Peyer's patch (tissue), 4 donors: ENCODE results near the gene SEMA4A.

Source experiments
- POLR2A ChIP-seq, 2 donors: fragments of 450-650 bp; IDR thresholded peaks; one replicate each; pipeline ENCODE4 v1.5.1; 2017; ENCODE audit warnings: antibody characterized with exemption in 2 of 2, mild to moderate bottlenecking in 2 of 2, moderate library complexity in 2 of 2
- TF ChIP-seq, protein P1 (sequence below), 6 experiments: fragments of 450-650 bp in 4 of 6; fragments of 200-600 bp in 2 of 6; sonication (generic) in 1 of 6; IDR thresholded peaks; one replicate each; pipeline ENCODE4 v1.5.1; 2017 to 2019; ENCODE audit warnings: antibody characterized with exemption in 6 of 6, mild to moderate bottlenecking in 3 of 6, moderate library complexity in 1 of 6

DNA sequence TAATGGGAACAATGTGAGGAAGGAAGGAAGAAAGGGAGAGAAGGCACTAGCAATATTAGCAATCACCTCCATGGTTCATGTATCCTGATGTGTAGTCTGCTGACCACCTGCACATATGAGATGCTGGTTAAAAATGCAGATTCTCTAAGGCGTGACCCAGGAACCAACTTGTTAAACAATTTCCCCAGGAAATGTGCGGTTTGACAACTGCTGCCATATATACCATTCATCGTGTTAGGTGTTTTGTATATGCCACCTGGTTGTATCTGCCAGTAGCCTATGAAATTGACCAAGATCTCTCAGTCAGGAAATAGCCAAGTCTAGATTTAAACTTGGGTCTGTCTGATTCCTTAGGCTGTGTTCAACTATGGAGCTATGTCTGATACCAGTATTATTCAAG, 4.1 kb downstream of the SEMA4A start:
- TF ChIP-seq, protein P1, sequence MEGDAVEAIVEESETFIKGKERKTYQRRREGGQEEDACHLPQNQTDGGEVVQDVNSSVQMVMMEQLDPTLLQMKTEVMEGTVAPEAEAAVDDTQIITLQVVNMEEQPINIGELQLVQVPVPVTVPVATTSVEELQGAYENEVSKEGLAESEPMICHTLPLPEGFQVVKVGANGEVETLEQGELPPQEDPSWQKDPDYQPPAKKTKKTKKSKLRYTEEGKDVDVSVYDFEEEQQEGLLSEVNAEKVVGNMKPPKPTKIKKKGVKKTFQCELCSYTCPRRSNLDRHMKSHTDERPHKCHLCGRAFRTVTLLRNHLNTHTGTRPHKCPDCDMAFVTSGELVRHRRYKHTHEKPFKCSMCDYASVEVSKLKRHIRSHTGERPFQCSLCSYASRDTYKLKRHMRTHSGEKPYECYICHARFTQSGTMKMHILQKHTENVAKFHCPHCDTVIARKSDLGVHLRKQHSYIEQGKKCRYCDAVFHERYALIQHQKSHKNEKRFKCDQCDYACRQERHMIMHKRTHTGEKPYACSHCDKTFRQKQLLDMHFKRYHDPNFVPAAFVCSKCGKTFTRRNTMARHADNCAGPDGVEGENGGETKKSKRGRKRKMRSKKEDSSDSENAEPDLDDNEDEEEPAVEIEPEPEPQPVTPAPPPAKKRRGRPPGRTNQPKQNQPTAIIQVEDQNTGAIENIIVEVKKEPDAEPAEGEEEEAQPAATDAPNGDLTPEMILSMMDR (IDR thresholded peaks at IDR 0.05) = no peak
- TF ChIP-seq POLR2A (IDR thresholded peaks at IDR 0.05) = no peak
